Activated CD4-positive, alpha-beta memory T cell treated with anti-CD3 and anti-CD28 coated beads, Interleukin-2, amount 10 ng/mL, durations not matched to agents 7 days and 5 days (primary cell): ENCODE results near the gene INPP4B. TPM values are rescaled to one million over a fixed set of nuclear protein-coding genes. Genes with fewer than 3 reads are reported as not detected.

Experiments
- CTCF ChIA-PET: fragments of 350-600 bp; sonication (Branson Sonifier 250); formaldehyde crosslinking; loops from one replicate; lab custom pipeline; 2021; ENCODE audit warnings: antibody characterized with exemption, inconsistent platforms; lab: Charles Lee
- POLR2A ChIA-PET: fragments of 350-600 bp; sonication (Branson Sonifier 250); formaldehyde crosslinking; loops from one replicate; lab custom pipeline; 2021; ENCODE audit warnings: antibody characterized with exemption; lab: Charles Lee
- DNase-seq: peaks from one replicate; pipeline ENCODE4 v3.0.0-alpha.2; 2020
- H3K27ac Mint-ChIP-seq: one replicate; pipeline ENCODE4 v1.8.0; 2021; ENCODE audit warnings: mild to moderate bottlenecking, mixed read lengths
- H3K27me3 Mint-ChIP-seq: one replicate; pipeline ENCODE4 v1.8.0; 2021; ENCODE audit warnings: mixed read lengths
- H3K36me3 Mint-ChIP-seq: one replicate; pipeline ENCODE4 v1.8.0; 2021; ENCODE audit warnings: low read depth, mixed read lengths
- H3K4me1 Mint-ChIP-seq: one replicate; pipeline ENCODE4 v1.8.0; 2021; ENCODE audit warnings: mixed read lengths
- H3K4me3 Mint-ChIP-seq: one replicate; pipeline ENCODE4 v1.8.0; 2021; ENCODE audit warnings: mild to moderate bottlenecking, mixed read lengths
- H3K9me3 Mint-ChIP-seq: one replicate; pipeline ENCODE4 v1.8.0; 2021; ENCODE audit warnings: mixed read lengths
- total RNA-seq, 2 experiments: library from RNA; stranded (reverse); gene quantifications; one replicate each; pipeline ENCODE4 v1.2.3, GENCODE V29; 2021

INPP4B gene
- total RNA-seq, 2 experiments from 2014 or later = 44.6 to 46.9 TPM

DNA sequence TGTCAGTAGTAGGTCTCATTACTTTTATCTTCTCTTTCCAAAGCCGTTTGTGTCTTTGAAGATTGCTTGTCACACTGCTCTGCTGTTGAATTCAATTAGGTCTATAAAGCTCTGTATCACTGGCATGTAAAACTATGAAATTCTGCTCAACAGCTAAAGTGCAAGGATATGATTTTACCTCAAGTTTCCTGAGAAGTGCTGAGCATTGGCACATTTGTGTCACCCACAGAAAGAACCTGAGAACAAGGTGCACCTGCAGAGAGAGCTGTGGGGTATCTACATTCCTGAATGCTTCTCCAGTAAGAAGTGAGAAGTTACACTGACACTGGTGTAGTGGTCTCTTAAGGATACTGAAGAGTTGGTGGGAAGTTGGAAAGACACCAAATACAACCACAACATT is 274.0 kb downstream of the INPP4B start:
- DNase-seq = no peak
- Mint-ChIP-seq H3K36me3 (peaks cover 20% of the 10 kb centered on the region), H3K27me3 (no peaks in the 10 kb centered on the region), H3K27ac (no peak overlapping the region), H3K4me3 (no peak overlapping the region), H3K4me1 (peaks cover 44% of the 10 kb centered on the region), H3K9me3 (peaks cover 3% of the 10 kb centered on the region)
- ChIA-PET CTCF (no interaction called here), POLR2A (no interaction called here)

DNA sequence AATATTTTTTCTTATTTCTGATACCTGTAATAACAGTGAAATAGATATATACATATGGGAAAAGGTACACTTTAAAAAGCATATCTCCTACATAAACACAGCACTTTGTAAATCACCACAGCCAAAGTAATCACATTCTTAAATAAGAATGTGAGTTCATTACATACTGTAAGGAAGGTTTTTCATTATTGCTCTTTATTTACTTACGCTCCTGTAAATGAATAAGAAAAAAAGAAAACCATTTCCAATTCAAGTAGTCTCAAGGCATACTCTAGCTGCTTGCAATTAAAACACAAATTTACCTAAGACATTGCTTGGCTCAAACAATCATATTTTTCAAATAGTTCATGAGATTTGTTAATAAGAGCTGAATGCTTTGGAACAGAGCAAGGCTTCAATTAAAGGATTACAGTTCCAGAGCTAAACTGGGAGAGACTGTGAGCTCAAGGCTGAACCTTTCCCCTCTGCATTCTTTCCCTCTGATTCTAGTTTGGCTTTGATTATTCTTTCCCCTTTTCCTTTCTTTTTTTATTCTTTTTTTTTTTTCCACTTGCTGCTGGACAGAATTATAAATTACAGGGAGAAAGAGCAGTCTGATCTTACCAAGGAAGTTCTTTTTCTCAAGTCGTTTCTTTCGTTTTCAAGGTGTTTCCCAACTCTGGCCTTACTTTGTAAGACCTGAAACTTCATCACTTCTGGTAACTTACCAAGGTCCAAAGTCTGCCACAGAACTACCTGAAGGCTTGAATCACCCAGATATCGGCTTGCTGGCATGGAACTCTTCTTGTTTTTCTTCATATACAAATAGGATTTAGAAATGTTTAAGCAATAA is 278.3 kb downstream of the INPP4B start:
- H3K36me3 Mint-ChIP-seq = peaks cover 11% of the 10 kb centered on the region
- ChIA-PET POLR2A (interaction anchor here (0.8 to 4.9 kb wide), 22 partner anchors 8 to 417 kb away, joined by 3 to 146 read pairs (median 5); partner anchors contain the start of gene INPP4B), CTCF (interaction anchor here (0.8 to 4.9 kb wide), 17 partner anchors 11 to 439 kb away, joined by 3 to 70 read pairs (median 4); partner anchors contain the start of gene INPP4B)
- no peaks in the 10 kb centered on the region for H3K27me3 Mint-ChIP-seq
- H3K4me1 Mint-ChIP-seq = peaks cover 61% of the 10 kb centered on the region
- H3K4me3 Mint-ChIP-seq = peak overlapping the region; percentile 82
- peak overlapping the region; percentile 96 for H3K27ac Mint-ChIP-seq
- peaks cover under 1% of the 10 kb centered on the region for H3K9me3 Mint-ChIP-seq
- DNase-seq = no peak

DNA sequence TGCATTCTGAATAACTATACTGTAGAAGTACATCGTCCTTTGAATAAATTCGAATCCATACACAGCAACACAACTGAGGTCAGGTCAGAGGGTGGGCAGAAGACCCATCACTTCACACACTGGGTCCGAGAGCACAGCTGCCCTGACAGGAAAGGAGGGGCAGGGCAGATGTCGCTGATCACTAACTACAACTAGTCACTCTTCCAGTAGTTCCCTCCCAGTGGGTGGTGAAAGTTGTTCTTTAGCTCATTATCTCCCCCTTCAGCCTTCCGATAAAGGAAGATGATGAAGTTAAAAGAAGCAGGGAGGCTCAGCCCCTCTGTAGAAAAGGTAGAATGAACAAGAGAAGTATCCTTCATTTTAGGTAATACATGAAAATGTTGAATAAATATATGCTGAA is 278.9 kb downstream of the INPP4B start:
- peak; percentile 68 for DNase-seq
- Mint-ChIP-seq H3K27ac (peak overlapping the region; percentile 96), H3K4me1 (peaks cover 63% of the 10 kb centered on the region), H3K4me3 (peak overlapping the region; percentile 82), H3K27me3 (no peaks in the 10 kb centered on the region), H3K9me3 (no peaks in the 10 kb centered on the region), H3K36me3 (peaks cover 9% of the 10 kb centered on the region)
- POLR2A ChIA-PET = interaction anchor here (0.8 to 4.9 kb wide), 27 partner anchors 9 to 417 kb away, joined by 3 to 146 read pairs (median 5); partner anchors contain the start of gene INPP4B
- CTCF ChIA-PET = interaction anchor here (0.8 to 4.9 kb wide), 17 partner anchors 10 to 439 kb away, joined by 3 to 70 read pairs (median 4); partner anchors contain the start of gene INPP4B

DNA sequence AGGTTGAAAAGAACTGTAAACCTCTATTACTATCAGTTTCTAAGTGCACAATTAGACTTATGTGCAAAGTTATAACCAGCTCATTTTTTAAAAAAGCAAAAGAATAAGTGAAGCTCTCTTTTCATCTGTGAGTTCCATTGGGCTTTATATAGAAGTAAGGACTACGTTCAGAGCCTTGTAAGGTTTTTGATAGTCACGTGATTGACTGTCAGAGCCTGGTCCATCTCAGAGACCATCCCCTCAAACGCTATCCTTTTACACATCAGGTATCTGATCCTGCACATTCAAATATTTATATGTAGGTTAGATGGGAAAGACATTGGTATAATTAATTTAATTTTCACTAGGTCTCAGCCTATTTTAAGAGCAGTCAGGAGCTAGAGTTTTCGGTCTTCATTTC is 279.3 kb downstream of the INPP4B start:
- H3K36me3 Mint-ChIP-seq = peaks cover 7% of the 10 kb centered on the region
- H3K4me3 Mint-ChIP-seq = peak overlapping the region; percentile 82
- peak overlapping the region; percentile 96 for H3K27ac Mint-ChIP-seq
- H3K4me1 Mint-ChIP-seq = peaks cover 62% of the 10 kb centered on the region
- H3K27me3 Mint-ChIP-seq = no peaks in the 10 kb centered on the region
- DNase-seq = no peak
- CTCF ChIA-PET = interaction anchor here (0.8 to 4.9 kb wide), 16 partner anchors 10 to 438 kb away, joined by 3 to 70 read pairs (median 5); partner anchors contain the start of gene INPP4B
- H3K9me3 Mint-ChIP-seq = no peaks in the 10 kb centered on the region
- POLR2A ChIA-PET = interaction anchor here (0.8 to 4.9 kb wide), 26 partner anchors 9 to 416 kb away, joined by 3 to 146 read pairs (median 5); partner anchors contain the start of gene INPP4B

DNA sequence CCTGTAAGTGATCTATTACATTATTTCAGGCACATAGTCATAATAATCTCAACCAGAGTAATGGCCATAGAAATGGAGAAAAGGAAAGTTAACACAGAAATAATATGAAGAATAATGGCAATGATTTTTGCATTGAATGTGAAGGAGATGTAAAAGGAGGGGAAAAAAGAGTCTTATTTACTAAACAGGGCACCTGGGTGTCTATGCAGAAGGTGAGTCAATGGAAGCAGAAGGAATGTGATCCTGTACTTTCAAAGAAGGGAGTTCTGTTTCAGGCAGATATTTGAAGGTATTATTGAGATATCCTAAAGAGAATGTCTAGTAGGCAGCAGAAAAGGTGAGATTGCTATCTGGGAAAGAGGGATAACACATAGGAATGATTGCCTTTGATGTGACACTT is 279.9 kb downstream of the INPP4B start:
- ChIA-PET POLR2A (interaction anchor here (1.0 to 4.9 kb wide), 16 partner anchors 9 to 279 kb away, joined by 3 to 146 read pairs (median 6); partner anchors contain the start of gene INPP4B), CTCF (interaction anchor here (1.3 to 4.9 kb wide), 7 partner anchors 9 to 306 kb away, joined by 3 to 70 read pairs (median 10); no protein-coding TSS in a partner anchor)
- H3K27ac Mint-ChIP-seq = peak overlapping the region; percentile 96
- no peaks in the 10 kb centered on the region for H3K27me3 Mint-ChIP-seq
- H3K9me3 Mint-ChIP-seq = no peaks in the 10 kb centered on the region
- H3K4me1 Mint-ChIP-seq = peaks cover 62% of the 10 kb centered on the region
- peak overlapping the region; percentile 82 for H3K4me3 Mint-ChIP-seq
- peaks cover 7% of the 10 kb centered on the region for H3K36me3 Mint-ChIP-seq
- DNase-seq = no peak

DNA sequence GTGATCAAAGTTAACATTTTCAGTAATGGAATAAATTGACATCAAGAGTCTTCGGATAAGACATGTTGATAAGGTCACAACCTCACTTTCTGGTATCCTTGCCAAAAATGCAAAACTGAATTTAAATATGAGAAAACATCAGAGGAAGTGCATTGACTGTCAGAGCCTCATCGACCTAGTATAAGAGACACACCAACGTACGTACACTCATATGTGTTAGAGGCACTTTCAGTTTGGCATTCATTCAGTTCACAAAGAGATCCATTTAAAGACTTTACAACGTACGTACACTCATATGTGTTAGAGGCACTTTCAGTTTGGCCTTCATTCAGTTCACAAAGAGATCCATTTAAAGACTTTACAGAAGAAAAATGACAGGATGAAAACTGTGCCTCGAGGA is 280.3 kb downstream of the INPP4B start:
- Mint-ChIP-seq H3K27ac (peak overlapping the region; percentile 96), H3K36me3 (peaks cover 6% of the 10 kb centered on the region), H3K4me1 (peaks cover 57% of the 10 kb centered on the region), H3K9me3 (no peaks in the 10 kb centered on the region), H3K4me3 (peak overlapping the region; percentile 82), H3K27me3 (no peaks in the 10 kb centered on the region)
- ChIA-PET POLR2A (interaction anchor here (1.2 to 4.9 kb wide), 13 partner anchors 8 to 280 kb away, joined by 3 to 146 read pairs (median 8); partner anchors contain the start of gene INPP4B), CTCF (interaction anchor here (1.3 to 4.9 kb wide), 2 partner anchors 166 to 212 kb away, joined by 3 to 70 read pairs; no protein-coding TSS in a partner anchor)
- DNase-seq = no peak

DNA sequence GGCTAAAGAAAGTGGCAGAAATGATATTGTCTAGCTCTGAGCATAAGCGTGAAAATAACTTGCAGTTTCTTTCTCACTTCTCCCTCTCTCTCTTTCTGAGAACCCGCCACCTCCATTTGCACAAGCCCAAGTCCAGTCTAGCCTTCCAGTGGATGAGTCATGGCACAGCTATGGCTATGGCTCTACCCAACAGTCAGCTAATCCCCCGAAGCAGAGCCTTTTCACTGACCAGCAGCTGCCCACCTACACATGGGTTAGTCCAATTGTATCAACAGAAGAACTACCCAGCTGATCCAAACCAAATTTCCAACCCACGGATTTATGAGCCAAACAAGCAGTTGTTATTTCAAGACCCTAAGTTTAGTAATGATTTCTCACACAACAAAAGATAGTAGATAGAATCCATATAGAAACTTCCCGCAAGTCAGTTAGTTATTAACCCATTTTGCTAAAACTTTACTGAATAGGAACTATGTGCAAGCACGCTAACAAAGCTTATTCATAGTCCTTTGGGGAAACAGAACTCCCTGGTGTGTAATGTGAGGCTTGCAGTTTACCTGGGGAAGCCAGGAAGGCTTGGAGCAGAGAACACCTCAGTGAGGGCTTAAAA is 282.3 kb downstream of the INPP4B start:
- Mint-ChIP-seq H3K9me3 (no peaks in the 10 kb centered on the region), H3K4me3 (no peak overlapping the region), H3K27ac (peak overlapping the region; percentile 24), H3K27me3 (no peaks in the 10 kb centered on the region), H3K4me1 (peaks cover 61% of the 10 kb centered on the region), H3K36me3 (peaks cover 3% of the 10 kb centered on the region)
- CTCF ChIA-PET = interaction anchor here (0.8 kb wide), 1 partner anchor 156 kb away, joined by 3 read pairs; no protein-coding TSS in a partner anchor
- POLR2A ChIA-PET = interaction anchor here (2.9 kb wide), 1 partner anchor 157 kb away, joined by 10 read pairs; no protein-coding TSS in a partner anchor
- no peak for DNase-seq

DNA sequence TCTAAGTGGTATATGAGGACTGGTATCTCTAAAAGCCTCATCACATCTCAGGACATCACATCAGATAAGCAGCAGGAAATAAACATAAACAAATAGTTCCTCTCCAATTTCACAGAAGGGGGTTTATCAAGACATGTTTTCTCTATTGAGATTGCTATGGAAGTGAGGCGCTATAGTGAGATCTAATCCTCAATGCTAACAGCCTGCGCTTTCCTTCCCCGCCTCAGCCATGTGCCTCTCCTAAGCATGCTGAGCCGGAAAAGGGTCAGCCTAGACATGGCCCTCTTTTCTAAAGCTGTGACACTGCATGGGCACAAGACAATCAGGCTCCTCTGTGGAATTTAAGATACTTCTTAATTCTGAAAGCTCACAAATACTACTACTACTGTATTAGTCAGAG is 286.1 kb downstream of the INPP4B start:
- H3K9me3 Mint-ChIP-seq = no peaks in the 10 kb centered on the region
- H3K4me3 Mint-ChIP-seq = peak overlapping the region; percentile 6
- ChIA-PET CTCF (interaction anchor here (5.2 kb wide), 1 partner anchor 8 kb away, joined by 36 read pairs; no protein-coding TSS in a partner anchor), POLR2A (interaction anchor here (4.9 kb wide), 1 partner anchor 154 kb away, joined by 22 read pairs; no protein-coding TSS in a partner anchor)
- peaks cover 3% of the 10 kb centered on the region for H3K36me3 Mint-ChIP-seq
- peak overlapping the region; percentile 16 for H3K27ac Mint-ChIP-seq
- no peaks in the 10 kb centered on the region for H3K27me3 Mint-ChIP-seq
- no peak for DNase-seq
- H3K4me1 Mint-ChIP-seq = peaks cover 67% of the 10 kb centered on the region

DNA sequence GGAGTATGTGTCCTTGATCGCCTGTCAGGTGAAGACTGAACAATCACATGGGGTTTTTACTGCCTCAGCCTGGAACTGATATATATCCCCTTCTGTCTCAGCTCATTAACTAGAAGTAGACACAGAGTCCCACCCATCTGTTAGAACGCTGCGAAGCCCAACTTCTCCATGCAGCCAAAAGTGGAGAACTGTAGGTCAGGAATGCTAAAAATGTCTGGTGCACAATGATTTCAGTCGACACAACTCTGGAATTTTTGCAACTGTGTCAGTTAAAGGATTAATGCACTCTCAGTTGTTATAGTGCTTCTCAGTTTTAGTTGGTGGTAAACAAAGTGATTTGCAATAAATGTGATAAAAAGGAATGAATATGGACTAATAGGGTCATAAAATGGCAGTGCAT is 287.2 kb downstream of the INPP4B start:
- Mint-ChIP-seq H3K27me3 (no peaks in the 10 kb centered on the region), H3K4me1 (peaks cover 66% of the 10 kb centered on the region), H3K27ac (peak overlapping the region; percentile 66), H3K36me3 (peaks cover 3% of the 10 kb centered on the region), H3K9me3 (no peaks in the 10 kb centered on the region), H3K4me3 (peak overlapping the region; percentile 25)
- ChIA-PET CTCF (interaction anchor here (2.0 to 5.2 kb wide), 2 partner anchors 9 to 180 kb away, joined by 4 to 36 read pairs; no protein-coding TSS in a partner anchor), POLR2A (interaction anchor here (1.5 to 4.9 kb wide), 3 partner anchors 8 to 155 kb away, joined by 4 to 35 read pairs (median 22); no protein-coding TSS in a partner anchor)
- DNase-seq = no peak

DNA sequence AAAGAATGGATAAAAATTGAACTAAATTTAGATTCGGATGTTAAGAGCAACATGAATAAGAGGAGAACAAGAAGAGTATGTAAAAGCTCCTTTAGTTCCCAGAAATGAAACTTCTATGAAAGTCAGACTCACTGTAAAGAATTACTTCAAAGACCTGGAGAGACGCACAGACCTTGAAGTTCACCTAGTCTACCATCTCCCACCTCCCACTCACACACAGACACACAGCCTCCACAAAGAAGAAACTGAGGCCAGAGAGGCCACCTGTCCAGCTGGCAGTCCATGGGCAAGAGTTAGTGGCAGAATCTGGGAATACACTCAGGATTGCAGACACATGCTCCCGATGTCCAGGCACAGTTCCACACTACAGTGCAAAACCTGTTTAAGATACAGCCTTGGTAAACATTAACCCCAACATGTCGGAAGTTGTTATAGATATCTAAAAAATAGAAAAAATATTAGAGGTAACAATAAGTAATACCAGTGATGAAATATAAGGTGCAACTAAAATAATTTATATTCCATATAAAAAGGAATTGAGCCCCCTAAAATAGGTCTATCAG is 288.8 kb downstream of the INPP4B start:
- Mint-ChIP-seq H3K4me1 (peaks cover 63% of the 10 kb centered on the region), H3K4me3 (peak overlapping the region; percentile 30), H3K36me3 (no peaks in the 10 kb centered on the region), H3K9me3 (no peaks in the 10 kb centered on the region), H3K27me3 (no peaks in the 10 kb centered on the region), H3K27ac (peak overlapping the region; percentile 58)
- DNase-seq = no peak
- CTCF ChIA-PET = interaction anchor here (0.6 to 5.2 kb wide), 3 partner anchors 10 to 193 kb away, joined by 3 to 36 read pairs (median 4); no protein-coding TSS in a partner anchor
- POLR2A ChIA-PET = interaction anchor here (1.0 to 4.9 kb wide), 5 partner anchors 9 to 154 kb away, joined by 4 to 35 read pairs (median 10); no protein-coding TSS in a partner anchor

DNA sequence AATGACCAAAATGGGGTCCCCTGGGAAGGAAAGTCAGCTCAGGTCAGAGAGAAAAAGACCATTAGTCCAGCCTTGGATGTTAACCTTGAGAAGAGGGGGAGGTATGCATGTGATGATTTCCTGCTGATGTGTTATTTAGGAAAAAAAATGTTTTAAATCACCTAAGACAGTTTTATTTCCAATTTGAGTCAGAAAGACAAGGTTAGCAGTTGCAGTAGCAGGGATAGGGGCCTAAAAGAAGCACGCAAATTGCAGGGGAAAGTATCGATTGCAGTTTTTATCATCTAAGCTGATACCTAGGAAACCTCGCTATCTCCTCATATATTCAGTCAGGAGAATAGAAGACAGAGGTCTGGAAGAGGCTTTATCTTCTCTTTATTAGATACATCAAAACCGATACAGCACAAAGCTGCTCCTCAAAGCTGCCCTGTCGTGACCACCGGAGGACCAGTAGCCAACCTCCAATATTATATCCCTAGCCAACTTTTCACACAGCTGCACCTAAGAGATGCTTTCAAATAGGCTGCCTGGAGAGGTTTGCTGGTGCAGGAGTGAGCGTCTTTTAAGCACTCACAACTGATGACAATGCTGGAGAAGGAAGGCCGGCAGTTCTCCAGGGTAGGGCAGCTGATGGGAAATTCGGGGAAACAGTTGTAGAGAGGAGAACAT is 289.4 kb downstream of the INPP4B start:
- CTCF ChIA-PET = interaction anchor here (5.2 kb wide), 1 partner anchor 11 kb away, joined by 36 read pairs; no protein-coding TSS in a partner anchor
- H3K4me1 Mint-ChIP-seq = peaks cover 62% of the 10 kb centered on the region

More for the DNA sequence above, 289.4 kb downstream of the INPP4B start:
- no peaks in the 10 kb centered on the region for H3K36me3 Mint-ChIP-seq
- peak overlapping the region; percentile 30 for H3K4me3 Mint-ChIP-seq
- DNase-seq = no peak
- no peaks in the 10 kb centered on the region for H3K27me3 Mint-ChIP-seq
- peak overlapping the region; percentile 58 for H3K27ac Mint-ChIP-seq
- POLR2A ChIA-PET = interaction anchor here (1.3 to 4.9 kb wide), 4 partner anchors 10 to 153 kb away, joined by 3 to 35 read pairs (median 16); no protein-coding TSS in a partner anchor
- H3K9me3 Mint-ChIP-seq = no peaks in the 10 kb centered on the region
